ENCODE measurements around the gene PIK3CG.

Gene PIK3CG

DNA sequence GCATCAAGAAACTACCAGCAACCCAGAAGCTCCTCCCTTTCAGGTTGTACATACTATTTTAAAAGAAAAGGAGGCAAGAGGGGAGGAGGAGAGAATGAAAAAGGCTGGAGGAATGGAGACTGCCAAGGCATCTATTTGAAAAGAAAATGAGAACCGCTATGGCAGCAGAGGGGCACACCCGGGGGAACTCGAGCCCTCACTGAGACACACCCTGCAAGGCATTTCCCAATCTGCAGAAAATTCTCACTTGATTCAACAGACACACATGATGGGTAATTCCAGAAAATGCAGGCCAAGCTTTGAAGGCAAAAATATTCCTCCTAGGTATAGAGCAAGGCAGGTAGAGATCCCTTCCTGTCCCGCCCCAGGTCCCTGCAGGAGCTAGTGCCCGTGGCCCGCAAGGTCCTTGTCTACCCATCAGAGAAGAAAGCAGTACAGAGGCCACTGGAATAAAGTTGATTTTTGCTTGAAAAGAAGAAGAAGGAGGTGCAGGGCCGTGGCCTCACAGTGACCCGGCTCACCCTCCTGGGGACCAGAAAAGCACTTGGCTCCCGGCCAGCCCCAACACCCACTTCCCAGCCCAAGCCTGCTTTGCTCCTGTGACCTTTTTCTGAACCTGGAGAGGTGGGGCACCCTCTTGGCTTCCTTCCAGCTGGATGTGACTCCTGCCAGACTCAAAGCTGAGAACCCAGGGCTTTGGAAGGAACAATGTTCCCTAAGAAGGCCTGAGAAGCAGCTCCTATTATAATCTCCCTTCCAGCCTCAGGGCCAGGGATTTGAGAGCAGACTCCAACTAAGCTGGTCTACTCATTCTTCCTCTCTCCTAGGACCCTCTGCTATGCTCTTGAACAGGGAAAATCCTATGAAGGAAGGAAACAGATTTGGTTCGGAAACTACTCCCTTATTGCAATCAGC lies 6.2 kb upstream of the PIK3CG start:
- DNase-seq: no peak

DNA sequence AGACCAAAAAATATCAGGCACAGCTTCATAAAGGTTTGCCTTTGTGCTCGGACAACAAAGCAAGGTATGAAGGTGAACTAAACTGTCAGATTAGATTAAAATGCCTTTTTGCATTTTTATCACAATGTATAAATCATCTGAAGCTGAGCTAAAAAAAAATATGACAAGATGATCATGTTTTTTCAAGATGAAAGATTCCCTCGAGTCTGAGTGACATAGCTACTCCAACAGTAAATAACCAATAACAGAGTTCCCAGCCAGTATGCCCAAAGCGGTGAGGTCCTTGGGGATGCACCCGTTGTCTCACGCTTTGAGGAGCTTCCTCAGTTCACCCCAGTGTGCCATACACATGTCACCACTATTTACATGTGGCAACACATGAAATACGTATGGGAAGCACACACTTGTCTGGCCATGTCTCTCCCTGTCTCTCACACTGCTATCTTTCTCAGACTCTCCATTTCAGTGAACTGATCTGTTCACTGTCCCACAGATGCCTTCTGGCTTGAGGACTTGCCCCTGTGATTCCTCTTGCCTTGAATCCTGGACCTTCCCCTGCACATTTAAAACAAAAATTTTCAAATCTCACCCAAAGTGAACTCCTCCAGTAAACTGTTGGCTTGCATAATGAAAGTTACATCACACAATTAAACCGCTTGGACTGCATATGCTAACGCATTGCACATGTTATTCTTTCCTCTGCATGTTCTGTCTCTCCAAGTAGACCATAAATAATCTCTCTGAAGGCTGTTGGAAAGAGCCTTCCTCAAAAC lies 2.6 kb upstream of the PIK3CG start:
- DNase-seq: no peak

DNA sequence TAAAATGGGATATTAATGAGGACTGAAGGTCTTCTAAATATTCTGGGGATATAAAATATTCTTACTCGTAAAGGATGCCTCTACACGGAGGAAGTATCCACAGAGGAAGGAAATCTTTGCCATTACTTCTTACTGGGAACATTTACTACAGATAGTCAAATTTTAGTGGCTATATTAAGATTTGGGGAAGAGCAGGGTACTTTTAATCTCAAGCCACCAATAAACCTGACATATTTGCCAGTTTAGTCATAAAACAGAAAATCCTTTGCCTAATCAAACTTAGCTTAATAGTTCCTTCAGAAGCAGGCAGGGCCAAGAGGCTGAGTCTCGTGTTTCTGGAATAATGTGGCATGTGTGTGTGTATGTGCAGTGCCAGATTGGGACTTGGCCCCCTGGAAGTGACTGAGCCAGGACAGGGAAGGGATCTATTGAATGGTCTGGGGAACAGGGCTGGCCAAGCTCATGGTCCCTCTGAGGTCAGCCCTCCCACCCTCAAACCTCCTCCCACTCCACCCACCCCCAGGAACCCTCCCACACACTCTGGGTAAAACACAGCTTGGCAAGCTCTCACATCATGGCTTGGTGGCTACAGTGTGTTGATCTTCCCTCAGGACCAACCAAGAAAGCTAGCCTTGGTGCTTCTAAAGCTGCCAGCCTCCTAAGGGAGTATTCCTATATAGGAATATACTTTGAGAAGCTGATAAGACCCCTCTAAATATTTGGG lies 1.6 kb upstream of the PIK3CG start:
- no peak for DNase-seq

DNA sequence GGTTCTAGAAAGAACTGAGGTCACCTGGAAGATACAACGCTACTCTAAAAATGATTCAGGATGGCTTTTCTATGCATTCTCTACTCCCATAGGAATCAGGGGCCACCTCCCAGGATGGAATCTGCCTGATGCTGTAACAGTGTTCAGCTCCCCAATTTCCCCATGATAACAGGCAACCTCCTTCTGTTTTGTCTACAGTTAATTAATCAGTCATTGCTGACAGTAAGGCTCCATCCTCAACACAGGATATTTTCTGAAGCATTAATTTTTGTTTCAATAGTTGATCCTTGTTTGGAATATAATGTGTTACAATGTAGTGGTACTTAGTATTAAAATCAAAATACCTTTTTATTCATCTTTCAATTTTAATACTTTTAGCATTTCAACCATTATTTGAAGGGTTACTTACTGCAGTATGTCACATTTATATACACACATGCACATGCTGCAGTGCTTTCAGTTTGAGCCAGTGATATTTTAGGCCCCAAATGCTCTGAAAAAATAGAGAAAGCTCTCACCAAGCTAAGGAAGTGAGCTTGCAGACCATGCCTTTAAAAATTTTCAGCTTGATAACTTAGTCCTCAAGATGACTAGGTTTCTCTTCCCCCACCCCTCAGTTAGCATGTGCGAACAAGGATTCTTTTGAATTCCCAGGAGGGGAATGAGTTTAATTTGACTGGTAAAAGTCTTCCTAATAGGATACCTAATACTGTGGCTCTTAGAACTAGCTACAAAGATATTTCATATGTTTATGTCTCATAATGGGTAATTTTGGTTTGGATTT lies 592 bp upstream of the PIK3CG start:
- no peak for DNase-seq

DNA sequence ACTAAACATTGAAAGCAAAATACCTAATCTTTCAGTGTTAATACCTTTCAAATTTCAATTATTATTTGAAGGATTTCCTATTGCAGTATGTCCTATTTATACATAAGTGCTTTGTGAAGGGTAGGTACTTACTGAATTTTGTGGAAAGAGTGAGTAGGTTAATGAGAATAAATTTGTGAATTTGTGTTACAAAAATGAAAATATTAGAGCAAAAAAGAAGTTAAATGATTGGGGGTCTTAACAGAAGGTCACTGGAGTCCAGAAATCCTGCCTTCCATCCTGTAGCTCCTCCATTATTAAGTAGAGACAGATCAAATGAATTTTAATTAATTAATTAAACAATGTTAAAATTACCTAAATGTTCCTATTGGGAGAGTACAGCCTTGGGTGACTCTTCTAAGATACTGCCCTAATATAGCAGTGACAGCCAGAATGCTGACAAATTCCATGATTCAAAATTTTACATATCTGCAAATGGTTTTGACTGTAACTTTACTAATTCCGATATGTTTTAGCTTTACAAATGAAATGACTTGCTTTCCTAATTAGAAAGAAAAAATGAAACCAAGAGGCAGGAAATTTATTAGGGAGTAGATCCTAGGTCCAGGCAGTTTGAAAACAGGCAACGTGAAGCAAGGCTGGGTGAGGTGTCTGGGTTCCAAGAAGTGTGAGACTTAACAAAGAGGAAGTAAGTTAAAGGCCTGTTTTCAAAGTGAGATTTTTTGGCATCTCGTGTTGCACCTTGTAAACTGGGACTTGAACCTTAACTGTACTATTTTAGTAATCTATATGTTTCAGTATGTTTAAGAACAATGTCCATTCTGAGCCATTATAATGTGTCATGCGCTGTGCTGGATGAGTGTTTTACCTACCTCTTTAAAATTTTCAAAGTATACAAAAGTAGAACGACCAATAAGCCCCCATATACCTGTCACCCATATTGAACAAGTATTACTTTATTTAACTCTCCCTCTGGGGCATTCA lies 1.5 kb downstream of the PIK3CG start:
- DNase-seq: no peak

DNA sequence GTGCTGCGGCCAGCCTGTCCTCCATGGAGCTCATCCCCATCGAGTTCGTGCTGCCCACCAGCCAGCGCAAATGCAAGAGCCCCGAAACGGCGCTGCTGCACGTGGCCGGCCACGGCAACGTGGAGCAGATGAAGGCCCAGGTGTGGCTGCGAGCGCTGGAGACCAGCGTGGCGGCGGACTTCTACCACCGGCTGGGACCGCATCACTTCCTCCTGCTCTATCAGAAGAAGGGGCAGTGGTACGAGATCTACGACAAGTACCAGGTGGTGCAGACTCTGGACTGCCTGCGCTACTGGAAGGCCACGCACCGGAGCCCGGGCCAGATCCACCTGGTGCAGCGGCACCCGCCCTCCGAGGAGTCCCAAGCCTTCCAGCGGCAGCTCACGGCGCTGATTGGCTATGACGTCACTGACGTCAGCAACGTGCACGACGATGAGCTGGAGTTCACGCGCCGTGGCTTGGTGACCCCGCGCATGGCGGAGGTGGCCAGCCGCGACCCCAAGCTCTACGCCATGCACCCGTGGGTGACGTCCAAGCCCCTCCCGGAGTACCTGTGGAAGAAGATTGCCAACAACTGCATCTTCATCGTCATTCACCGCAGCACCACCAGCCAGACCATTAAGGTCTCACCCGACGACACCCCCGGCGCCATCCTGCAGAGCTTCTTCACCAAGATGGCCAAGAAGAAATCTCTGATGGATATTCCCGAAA lies 2.7 kb downstream of the PIK3CG start:
- no peak for DNase-seq

DNA sequence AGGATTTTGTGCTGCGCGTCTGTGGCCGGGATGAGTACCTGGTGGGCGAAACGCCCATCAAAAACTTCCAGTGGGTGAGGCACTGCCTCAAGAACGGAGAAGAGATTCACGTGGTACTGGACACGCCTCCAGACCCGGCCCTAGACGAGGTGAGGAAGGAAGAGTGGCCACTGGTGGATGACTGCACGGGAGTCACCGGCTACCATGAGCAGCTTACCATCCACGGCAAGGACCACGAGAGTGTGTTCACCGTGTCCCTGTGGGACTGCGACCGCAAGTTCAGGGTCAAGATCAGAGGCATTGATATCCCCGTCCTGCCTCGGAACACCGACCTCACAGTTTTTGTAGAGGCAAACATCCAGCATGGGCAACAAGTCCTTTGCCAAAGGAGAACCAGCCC lies 3.3 kb downstream of the PIK3CG start:
- DNase-seq: no peak

DNA sequence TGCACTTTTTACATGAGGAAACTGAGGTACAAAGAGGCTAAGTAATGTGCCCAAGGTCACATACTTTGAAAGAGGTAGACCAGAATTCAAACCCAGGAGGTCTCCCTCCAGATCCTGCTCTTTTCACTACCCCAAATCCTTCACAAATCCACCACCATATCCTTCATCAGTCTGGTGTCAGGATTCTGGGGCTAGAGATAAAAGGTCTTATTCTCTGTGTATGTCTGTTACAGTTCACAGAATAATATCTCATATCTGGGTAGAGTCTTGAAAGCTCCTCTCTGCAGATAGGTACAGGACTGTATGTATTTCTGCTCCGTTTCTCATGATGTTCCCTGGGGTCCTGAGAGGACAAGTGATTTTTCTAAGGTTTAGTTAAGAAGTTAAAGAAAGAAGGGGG lies 4.9 kb downstream of the PIK3CG start:
- DNase-seq: no peak

DNA sequence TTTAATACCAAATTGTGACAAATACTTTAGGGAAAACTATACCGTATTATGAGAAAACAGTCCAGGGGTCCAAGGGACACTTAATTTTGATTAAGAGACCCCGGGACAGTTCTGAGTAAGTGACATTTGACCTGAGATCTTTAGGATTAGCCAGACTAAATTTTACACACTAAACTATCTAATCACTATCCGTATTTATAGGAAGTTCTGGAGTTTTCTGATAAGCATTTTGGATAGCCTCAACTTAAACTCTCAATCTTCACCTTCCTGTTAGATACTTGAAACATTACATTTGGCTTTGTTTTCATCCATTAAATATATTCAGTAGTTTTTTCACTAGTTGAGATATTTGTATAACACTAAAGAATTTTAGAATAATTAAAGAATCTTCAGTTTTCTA lies 5.4 kb downstream of the PIK3CG start:
- no peak for DNase-seq

DNA sequence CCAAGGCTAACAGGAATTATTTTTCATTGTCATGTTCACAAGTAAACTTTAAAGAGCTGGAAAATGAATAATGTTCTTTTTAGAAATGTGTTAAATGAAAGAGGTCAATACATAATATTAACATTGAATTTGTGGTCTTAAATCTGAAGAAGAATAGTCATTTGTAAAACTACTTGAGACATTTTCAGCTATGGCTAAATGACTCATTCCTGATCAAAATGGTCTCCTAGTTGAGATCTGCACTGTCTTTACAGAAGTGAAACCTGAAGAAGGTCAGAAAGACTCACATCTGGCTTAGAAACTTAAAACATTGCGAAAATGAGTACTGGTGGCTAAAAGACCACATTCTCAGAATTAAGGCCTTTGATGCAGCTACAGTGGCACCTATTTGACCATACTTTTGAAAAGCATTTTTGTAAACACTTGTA lies 5.9 kb downstream of the PIK3CG start:
- no peak for DNase-seq

DNA sequence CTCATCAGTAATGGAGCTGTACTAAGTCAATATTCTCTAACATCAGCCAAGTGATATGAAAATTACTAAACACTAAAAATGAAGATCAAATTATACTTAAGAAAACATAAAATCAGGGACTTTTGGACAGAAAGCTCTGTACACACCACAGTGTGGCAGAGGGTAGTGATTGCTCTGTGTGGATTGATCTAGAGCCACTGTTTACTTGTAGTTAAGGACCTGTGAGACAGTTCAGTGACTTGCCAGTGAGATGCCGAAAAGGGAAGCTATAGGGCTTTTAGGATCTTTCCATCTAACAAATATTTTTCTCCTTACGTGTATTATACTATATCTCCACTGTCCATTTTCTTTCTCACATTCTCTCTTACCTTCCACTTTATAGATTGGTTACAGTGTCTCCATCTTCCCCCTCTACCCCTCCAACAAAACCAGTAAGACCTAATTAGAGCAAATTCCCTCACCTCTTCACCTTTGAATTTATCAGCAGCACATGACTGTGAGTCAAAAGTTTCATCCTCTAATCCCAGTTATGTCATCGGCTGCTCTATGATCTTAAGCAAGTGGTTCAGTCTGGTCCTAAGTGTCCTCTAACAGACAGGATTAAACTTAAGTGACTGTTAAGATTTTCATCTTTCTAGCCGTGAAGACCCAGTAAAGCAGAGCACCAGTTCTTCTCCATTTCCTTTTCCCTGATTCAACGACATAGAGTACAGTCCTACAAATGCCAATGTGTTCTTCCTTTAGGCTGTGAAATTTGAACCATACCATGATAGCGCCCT lies 6.9 kb downstream of the PIK3CG start:
- no peak for DNase-seq

DNA sequence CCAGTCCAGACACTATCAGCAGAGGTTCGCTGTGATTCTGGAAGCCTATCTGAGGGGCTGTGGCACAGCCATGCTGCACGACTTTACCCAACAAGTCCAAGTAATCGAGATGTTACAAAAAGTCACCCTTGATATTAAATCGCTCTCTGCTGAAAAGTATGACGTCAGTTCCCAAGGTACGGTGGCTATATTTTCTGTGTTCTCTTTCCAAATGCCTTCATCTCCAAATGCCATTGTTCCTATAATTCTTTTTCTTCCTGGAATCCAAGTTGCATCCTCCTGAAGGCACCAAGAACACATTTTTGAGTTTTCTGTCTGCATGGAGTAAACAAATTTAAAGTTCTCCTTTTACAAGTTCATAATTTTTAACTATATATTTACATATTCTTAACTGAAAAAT lies 7.7 kb downstream of the PIK3CG start:
- DNase-seq: no peak

DNA sequence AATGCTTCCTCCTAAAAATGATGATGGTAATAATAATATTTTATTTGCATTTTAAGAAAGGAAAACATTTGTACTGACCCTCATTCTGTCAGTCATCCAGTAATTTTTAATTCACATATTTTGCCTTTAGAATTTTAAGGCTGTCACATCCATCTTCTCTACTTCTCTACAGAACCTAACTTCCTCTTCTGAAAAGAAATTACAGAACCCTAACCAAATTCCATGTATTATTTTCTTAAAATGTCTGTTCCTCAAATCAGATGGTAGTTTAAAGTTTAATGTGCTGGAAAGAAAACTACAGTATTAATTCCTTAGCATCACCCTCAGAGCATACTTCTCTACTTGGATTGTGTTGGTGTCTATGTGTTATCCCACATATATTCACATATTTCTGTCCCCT lies 9.0 kb downstream of the PIK3CG start:
- DNase-seq: no peak

DNA sequence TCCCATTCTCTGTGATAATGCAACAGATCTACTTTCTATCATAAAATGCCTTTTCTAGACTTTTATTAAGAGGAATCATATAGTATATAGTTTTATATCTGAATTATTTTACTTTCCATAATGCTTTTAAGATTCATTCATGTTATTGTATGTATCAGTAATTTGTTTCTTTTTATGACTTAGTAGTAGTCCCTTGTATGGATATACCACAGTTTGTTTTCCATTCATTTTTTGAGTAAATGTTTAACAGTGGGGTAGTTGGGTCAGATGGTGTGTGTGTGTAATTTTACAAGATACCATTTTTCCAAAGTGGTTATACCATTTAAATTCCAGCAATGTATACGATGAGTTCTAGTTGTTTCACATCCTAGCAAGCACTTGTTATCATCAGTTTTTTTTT lies 10.4 kb downstream of the PIK3CG start:
- DNase-seq: no peak

DNA sequence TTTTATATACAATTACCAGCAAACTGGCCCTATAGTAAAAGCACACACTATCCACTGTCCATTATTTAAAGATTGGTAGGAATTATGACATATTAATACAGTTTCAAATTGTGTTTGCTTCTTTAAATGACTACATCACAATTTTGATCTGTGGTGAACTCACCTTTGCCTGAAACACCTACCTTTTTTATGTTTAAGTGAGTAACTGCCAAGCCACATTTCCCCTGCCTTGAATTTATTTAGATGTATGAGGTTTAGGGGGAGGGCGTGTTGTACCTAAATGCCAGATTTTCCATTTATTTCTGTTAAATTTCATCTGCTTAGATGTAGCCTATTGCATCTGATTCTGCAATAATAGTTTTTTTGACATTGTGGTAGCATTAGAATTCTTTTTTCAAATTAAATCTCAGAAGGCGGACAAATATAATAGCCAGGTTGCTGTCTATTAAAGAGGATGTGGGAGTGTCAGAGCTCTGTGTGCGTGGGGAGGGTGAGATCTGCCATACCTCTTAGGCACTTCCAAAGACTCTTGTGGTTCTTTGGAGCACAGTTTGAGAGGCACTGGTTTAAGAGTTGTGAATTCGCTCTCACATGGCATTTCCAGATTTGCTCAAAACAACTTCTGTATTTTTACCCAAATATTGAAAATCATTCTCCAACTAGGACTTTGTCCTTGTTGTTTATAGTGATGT lies 13.8 kb downstream of the PIK3CG start:
- no peak for DNase-seq

DNA sequence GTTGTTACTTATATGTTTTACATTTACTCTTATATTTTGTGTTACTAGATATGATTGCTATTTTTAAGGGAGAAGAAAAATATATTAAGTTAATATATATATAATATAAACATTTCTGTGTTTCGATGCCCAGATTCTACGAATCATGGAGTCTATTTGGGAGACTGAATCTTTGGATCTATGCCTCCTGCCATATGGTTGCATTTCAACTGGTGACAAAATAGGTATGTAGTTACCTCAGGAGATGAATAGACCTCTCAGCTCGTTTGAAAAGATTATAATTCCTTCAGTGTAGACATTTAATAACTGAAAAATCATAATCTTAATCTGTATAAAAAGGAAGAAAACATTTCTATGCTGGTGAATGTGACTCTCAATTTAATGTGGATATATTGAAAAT lies 16.9 kb downstream of the PIK3CG start:
- DNase-seq: no peak

DNA sequence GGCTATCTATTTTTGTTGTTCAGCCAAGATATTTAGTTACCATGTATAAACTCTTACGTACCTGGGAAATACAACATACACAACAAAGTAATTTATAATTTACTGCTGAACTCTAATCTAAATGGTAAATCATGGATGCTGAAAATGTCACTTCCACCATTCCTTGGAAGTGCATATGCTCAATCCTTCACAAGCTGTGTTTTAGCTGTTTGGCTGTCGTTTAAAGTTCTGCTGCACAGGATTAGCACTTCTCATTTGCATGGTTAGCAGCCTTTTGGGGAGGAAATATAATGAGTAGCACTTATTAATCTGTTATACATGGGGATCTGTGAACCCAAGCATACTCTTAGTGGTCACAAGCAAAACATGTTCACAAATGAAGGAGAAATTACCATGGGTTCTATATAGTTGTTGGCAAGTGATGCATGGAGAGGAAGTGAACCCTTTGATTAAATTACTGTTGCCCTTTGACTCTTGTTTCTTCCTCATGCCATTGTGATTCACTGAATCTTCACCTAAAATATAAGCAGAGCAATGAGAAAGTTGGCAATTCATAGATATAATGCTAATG lies 18.5 kb downstream of the PIK3CG start:
- no peak for DNase-seq

DNA sequence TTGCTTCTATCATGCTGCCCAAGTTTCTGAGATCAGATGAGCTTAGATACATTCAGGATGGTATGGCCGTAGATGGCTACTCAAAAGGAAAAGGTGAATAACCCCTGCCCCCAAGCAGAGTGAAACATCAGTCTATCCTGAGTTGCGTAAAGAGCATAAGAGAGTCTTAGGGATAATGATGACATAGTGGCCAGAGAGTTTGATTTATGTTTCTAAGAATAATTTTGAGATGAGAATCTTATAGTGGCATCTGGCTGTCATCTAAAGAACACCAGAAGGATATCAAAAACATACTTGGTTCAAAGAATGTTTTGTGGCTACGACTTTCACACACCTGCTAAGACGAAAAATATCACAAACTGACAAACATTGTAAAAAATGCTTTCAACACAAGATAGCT lies 20.6 kb downstream of the PIK3CG start:
- DNase-seq: no peak

DNA sequence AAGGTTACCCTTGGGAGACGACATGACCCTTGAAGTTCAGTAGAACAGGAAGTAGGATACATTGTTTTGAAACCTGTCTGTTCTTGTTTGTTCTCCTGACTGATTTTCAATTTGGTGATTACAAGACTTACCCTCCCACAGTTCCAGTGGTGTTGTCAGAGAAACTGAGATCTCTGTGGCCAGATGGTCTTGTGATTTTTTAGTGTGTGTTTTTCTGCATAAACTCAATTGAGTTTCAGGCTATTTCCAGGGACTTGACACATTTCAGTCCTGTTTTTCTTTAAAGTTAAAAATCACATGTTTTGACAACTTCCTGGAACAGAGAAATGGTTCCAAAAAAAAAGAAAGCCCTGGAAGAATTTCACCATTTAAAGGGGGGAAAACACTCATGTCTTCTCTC lies 22.3 kb downstream of the PIK3CG start:
- no peak for DNase-seq
